T-cell (primary cell): ENCODE results near the gene LRRK1. TPM values are rescaled to one million over a fixed set of nuclear protein-coding genes. Genes with fewer than 3 reads are reported as not detected.

Source experiments
- ATAC-seq, 4 experiments: fragments of 200-7000 bp in 3 of 4; fragments of 150-1000 bp in 1 of 4; cut with Tn5 transposase; replicated peaks in 1 of 4; 1 replicate in 3 of 4; 2 replicates in 1 of 4; pipeline ENCODE4 v1.10.0; 2021; ENCODE audit warnings: moderate library complexity in 3 of 4, mild to moderate bottlenecking in 2 of 4, moderate number of reproducible peaks in 1 of 4
- CTCF ChIA-PET, 2 donors: fragments of 300-600 bp; sonication (Branson Sonifier 250); formaldehyde crosslinking; loops; one replicate each; lab custom pipeline; 2022; ENCODE audit warnings: antibody characterized with exemption in 2 of 2; lab: Charles Lee
- POLR2A ChIA-PET, 2 donors: fragments of 300-600 bp; sonication (Branson Sonifier 250); formaldehyde crosslinking; loops; one replicate each; lab custom pipeline; 2022; ENCODE audit warnings: antibody characterized with exemption in 2 of 2; lab: Charles Lee
- DNase-seq, 35 experiments: peaks; one replicate each; pipeline versions ENCODE4 v3.0.0 to v3.0.0-alpha.2; 2013 to 2023
- H3K27ac ChIP-seq: one replicate; pipeline ENCODE4 v1.5.1; 2013; ENCODE audit warnings: low read length
- H3K27me3 ChIP-seq, 2 experiments: replicated peaks in 1 of 2; 1 replicate in 1 of 2; 2 replicates in 1 of 2; pipeline versions ENCODE4 v1.6.1 to v1.7.0; 2013; ENCODE audit warnings: low read length in 1 of 2, mixed read lengths in 1 of 2; ENCODE audit not compliant: control insufficient read depth in 2 of 2, insufficient read depth in 2 of 2; ENCODE audit errors: extremely low read depth in 1 of 2
- H3K36me3 ChIP-seq, 2 donors: 1 replicate in 1 of 2; 2 replicates in 1 of 2; pipeline versions ENCODE4 v1.6.1 to v1.7.0; 2013; ENCODE audit warnings: low read length in 1 of 2; ENCODE audit not compliant: control insufficient read depth in 2 of 2, insufficient read depth in 1 of 2; ENCODE audit errors: extremely low read depth in 1 of 2
- H3K4me1 ChIP-seq, 2 experiments: 1 replicate in 1 of 2; 2 replicates in 1 of 2; pipeline versions ENCODE4 v1.6.1 to v1.7.0; 2013; ENCODE audit warnings: low read length in 2 of 2, mixed read lengths in 1 of 2; ENCODE audit not compliant: insufficient read depth in 2 of 2, control insufficient read depth in 1 of 2; ENCODE audit errors: extremely low read depth in 1 of 2
- H3K4me3 ChIP-seq, 2 donors: 1 replicate in 1 of 2; 2 replicates in 1 of 2; pipeline versions ENCODE4 v1.5.1 to v1.7.0; 2013; ENCODE audit warnings: mild to moderate bottlenecking in 2 of 2, low read length in 1 of 2, moderate library complexity in 1 of 2; ENCODE audit not compliant: control insufficient read depth in 1 of 2; ENCODE audit errors: extremely low read depth in 1 of 2
- H3K9me3 ChIP-seq: 2 replicates; pipeline ENCODE4 v1.7.0; 2013
- H3K27ac Mint-ChIP-seq, 2 donors: one replicate each; pipeline ENCODE4 v1.8.0; 2020 to 2021; ENCODE audit warnings: mild to moderate bottlenecking in 2 of 2, mixed read lengths in 2 of 2
- H3K27me3 Mint-ChIP-seq, 2 donors: one replicate each; pipeline ENCODE4 v1.8.0; 2021 to 2022; ENCODE audit warnings: mixed read lengths in 2 of 2
- H3K36me3 Mint-ChIP-seq: one replicate; pipeline ENCODE4 v1.8.0; 2021; ENCODE audit warnings: mixed read lengths
- H3K4me1 Mint-ChIP-seq, 3 donors: one replicate each; pipeline ENCODE4 v1.8.0; 2020 to 2022; ENCODE audit warnings: mixed read lengths in 3 of 3, mild to moderate bottlenecking in 1 of 3
- H3K4me3 Mint-ChIP-seq, 3 donors: one replicate each; pipeline ENCODE4 v1.8.0; 2020 to 2022; ENCODE audit warnings: mild to moderate bottlenecking in 3 of 3, mixed read lengths in 3 of 3, moderate library complexity in 3 of 3
- H3K9me3 Mint-ChIP-seq, 3 donors: one replicate each; pipeline ENCODE4 v1.8.0; 2020 to 2022; ENCODE audit warnings: mixed read lengths in 3 of 3
- WGBS: methylation state at CpG from one replicate; pipeline ENCODE4 v1.1.5; 2013; ENCODE audit warnings: missing lambda C conversion rate; ENCODE audit not compliant: insufficient coverage; 5-methylcytosine and 5-hydroxymethylcytosine counted together
- total RNA-seq, 35 experiments: library from RNA in 6 of 35; stranded (reverse) in 6 of 35; fragments of 120-200 nt in 1 of 35; gene quantifications; one replicate each; pipeline versions ENCODE4 v1.2.1 to v1.2.4 and lab custom pipeline; 2013 to 2026

The LRRK1 gene
- total RNA-seq, 5 donors from 2014 or later (not counting 1 experiment from before 2014, with no cell fraction given), result 1.1 to 2.0 (median 1.7) TPM

GRCh38 chr15:100958326-100959065 is 39.3 kb downstream of the LRRK1 start:
- peaks cover 0 to 2% (median 0%) of the 10 kb centered on the region in 3 donors for H3K4me1 Mint-ChIP-seq
- peaks cover 0 to 13% of the 10 kb centered on the region in 2 experiments for H3K27me3 ChIP-seq
- H3K36me3 Mint-ChIP-seq, result no peaks in the 10 kb centered on the region
- H3K9me3 Mint-ChIP-seq, result no peaks in the 10 kb centered on the region
- H3K9me3 ChIP-seq, result no peaks in the 10 kb centered on the region
- no peak overlapping the region for H3K4me3 Mint-ChIP-seq
- H3K4me1 ChIP-seq, result no peaks in the 10 kb centered on the region
- DNase-seq, result no peak
- H3K4me3 ChIP-seq, result no peak overlapping the region
- H3K27me3 Mint-ChIP-seq, result peaks cover 29 to 33% of the 10 kb centered on the region in 2 donors
- WGBS, result 75% methylated on average over 4 of the region's 10 CpGs
- CTCF ChIA-PET, result no interaction called here
- ATAC-seq, result no peak
- POLR2A ChIA-PET, result no interaction called here
- H3K27ac ChIP-seq, result no peak overlapping the region
- H3K36me3 ChIP-seq, result no peaks in the 10 kb centered on the region
- H3K27ac Mint-ChIP-seq, result no peak overlapping the region

GRCh38 chr15:100959066-100960050 is 40.2 kb downstream of the LRRK1 start:
- Mint-ChIP-seq H3K4me3 (no peak overlapping the region), H3K36me3 (no peaks in the 10 kb centered on the region), H3K27me3 (peaks cover 34 to 42% of the 10 kb centered on the region in 2 donors), H3K9me3 (no peaks in the 10 kb centered on the region), H3K4me1 (peaks cover 0 to 2% (median 0%) of the 10 kb centered on the region in 3 donors), H3K27ac (no peak overlapping the region)
- Histone ChIP-seq H3K27me3 (peaks cover 0 to 18% of the 10 kb centered on the region in 2 experiments), H3K4me3 (no peak overlapping the region), H3K27ac (no peak overlapping the region), H3K36me3 (no peaks in the 10 kb centered on the region), H3K4me1 (no peaks in the 10 kb centered on the region), H3K9me3 (no peaks in the 10 kb centered on the region)
- CTCF ChIA-PET, result no interaction called here
- ATAC-seq (no peak), DNase-seq (no peak)
- POLR2A ChIA-PET, result no interaction called here
- WGBS, result 66% methylated on average over 8 of the region's 14 CpGs

GRCh38 chr15:100966997-100967396 is 47.8 kb downstream of the LRRK1 start:
- ATAC-seq (no peak), DNase-seq (no peak)
- peaks cover 44 to 46% of the 10 kb centered on the region in 2 donors for H3K27me3 Mint-ChIP-seq
- no peaks in the 10 kb centered on the region for H3K36me3 Mint-ChIP-seq
- H3K4me1 Mint-ChIP-seq, result no peaks in the 10 kb centered on the region
- Histone ChIP-seq H3K9me3 (no peaks in the 10 kb centered on the region), H3K27ac (no peak overlapping the region), H3K36me3 (no peaks in the 10 kb centered on the region), H3K4me1 (no peaks in the 10 kb centered on the region), H3K4me3 (no peak overlapping the region), H3K27me3 (peaks cover 0 to 19% of the 10 kb centered on the region in 2 experiments)
- POLR2A ChIA-PET, result no interaction called here
- no peaks in the 10 kb centered on the region for H3K9me3 Mint-ChIP-seq
- CTCF ChIA-PET, result no interaction called here
- no peak overlapping the region for H3K27ac Mint-ChIP-seq
- no peak overlapping the region for H3K4me3 Mint-ChIP-seq
- no CpG with 5 or more reads among the region's 4 CpGs for WGBS

- Mint-ChIP-seq H3K4me1 (peaks cover 0 to 3% (median 1%) of the 10 kb centered on the region in 3 donors), H3K27me3 (peaks cover 49% of the 10 kb centered on the region in 2 donors), H3K9me3 (no peaks in the 10 kb centered on the region), H3K36me3 (no peaks in the 10 kb centered on the region), H3K27ac (no peak overlapping the region), H3K4me3 (no peak overlapping the region)
- POLR2A ChIA-PET, result no interaction called here
- Histone ChIP-seq H3K27ac (no peak overlapping the region), H3K36me3 (no peaks in the 10 kb centered on the region), H3K9me3 (no peaks in the 10 kb centered on the region), H3K4me3 (no peak overlapping the region), H3K4me1 (no peaks in the 10 kb centered on the region), H3K27me3 (peaks cover 0 to 26% of the 10 kb centered on the region in 2 experiments)
- CTCF ChIA-PET, result no interaction called here
- WGBS, result 100% methylated on average over 1 of the region's 3 CpGs
- DNase-seq (no peak), ATAC-seq (no peak)
Observed at GRCh38 chr15:100968050-100968966, 49.2 kb downstream of the LRRK1 start.

- Histone ChIP-seq H3K36me3 (no peaks in the 10 kb centered on the region), H3K4me1 (peaks cover 0 to 3% of the 10 kb centered on the region in 2 experiments), H3K4me3 (no peak overlapping the region), H3K9me3 (no peaks in the 10 kb centered on the region), H3K27ac (no peak overlapping the region), H3K27me3 (peaks cover 3 to 33% of the 10 kb centered on the region in 2 experiments)
- ChIA-PET POLR2A (no interaction called here), CTCF (interaction anchor here in 1 of 2 donors (0.6 kb wide), 1 partner anchor 156 kb away, joined by 3 read pairs; no protein-coding TSS in a partner anchor)
- Mint-ChIP-seq H3K27me3 (peaks cover 68 to 72% of the 10 kb centered on the region in 2 donors), H3K4me3 (no peak overlapping the region), H3K27ac (no peak overlapping the region), H3K36me3 (no peaks in the 10 kb centered on the region), H3K4me1 (peaks cover 0 to 3% (median 1%) of the 10 kb centered on the region in 3 donors), H3K9me3 (no peaks in the 10 kb centered on the region)
- ATAC-seq (no peak), DNase-seq (no peak)
- WGBS, result 35% methylated on average over 36 of the region's 36 CpGs
Observed at GRCh38 chr15:100972975-100973350, 53.8 kb downstream of the LRRK1 start.
